HG02943 (cell line): ENCODE measurements around the gene FAM20C.
"Not testable (repeated sequence)": the region's sequence is repeated elsewhere in the genome, so short reads cannot be mapped to it uniquely, and the experiment has no call there.

Source experiments
- ATAC-seq: cut with Tn5 transposase; IDR thresholded peaks from one replicate; pipeline ENCODE4 v1.9.1; 2021; ENCODE audit warnings: mild to moderate bottlenecking, low read depth, moderate library complexity; ENCODE audit not compliant: unreplicated experiment

FAM20C gene

DNA sequence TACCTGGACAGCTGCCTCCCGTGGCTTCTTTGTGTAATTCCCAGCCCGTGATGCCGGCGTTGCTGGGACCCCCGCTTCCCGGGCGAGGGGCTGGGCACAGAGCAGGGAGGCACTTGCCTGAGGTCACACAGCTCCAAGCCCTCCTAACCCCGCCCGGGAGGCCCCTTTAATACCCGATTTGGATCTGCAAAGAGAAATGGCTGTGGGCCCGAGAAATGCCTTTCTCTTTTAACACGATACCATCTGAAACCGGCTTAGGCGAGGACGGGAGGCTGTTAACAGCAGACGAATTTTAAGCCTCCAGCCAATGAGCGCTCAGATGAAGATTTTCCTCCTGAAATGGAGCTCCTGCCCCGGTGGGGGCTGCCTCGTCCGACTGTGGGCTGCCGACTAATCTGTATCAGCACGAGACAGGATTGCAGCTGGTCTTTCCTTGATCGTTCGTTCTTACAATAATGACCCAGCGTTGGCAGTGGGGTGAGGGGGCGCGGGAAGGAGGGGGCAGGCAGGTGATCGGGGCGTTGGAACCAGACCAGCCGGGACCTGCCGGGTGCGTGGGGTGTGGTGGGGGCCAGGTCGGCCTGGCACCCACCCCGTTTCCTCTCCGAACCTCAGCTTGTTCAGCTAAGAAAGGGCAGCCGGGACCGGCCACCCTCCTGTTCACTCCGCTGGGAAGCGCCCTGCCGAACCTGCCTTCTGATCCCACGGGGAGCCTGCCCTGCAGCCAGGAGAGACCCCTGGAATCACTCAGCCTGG lies 61.4 kb downstream of the FAM20C start:
- ATAC-seq = no peak

DNA sequence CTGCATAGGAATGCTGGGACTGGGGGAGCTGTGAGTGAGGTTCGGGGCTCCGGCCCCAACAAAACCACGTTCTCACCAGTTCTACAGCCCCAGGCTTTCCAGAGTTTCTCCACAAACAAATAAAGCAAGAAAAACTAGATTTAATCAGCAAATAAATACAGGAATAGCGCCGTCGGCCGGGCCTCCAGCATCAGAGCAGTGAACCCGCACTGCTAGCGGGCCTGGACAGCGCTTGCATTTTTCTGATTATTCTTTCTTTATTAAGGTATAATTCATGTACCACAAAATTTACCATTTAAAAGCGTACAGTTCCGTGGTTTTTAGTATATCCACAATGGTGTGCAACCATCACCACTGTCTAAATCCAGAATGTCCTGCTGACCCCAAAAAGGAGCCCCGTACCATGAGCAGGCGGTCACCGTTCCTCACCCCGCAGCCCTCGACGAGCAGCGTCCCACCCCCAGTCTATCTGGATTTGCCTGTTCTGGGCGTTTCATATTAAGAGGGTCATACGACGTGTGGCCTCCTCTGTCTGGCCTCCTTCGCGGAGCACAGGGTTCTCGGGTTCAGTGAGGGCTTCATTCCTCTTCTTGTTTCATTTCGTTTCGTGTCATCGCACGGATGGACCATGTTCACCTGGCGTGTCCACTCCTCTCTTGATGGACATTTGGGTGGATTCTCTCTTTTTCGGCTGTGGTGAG lies 62.1 kb downstream of the FAM20C start:
- ATAC-seq = no peak

DNA sequence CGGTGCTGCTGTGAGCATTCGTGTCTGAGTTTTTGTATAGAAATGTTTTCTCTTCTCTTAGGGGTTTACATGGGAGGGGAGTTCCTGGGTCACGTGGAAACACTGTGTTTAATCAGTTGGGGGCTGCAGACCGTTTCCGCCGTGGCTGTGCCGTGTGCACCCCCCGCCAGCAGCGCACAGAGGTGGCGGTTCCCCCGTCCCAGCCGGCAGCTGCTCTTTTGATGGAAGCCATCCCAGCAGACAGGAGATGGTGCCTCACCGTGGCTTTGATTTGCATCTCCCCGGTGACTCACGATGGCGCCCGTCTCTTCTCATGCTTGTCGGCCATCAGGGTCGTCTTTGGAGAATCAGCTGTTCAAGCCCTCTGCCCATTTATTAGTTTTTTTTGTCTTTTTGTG lies 62.7 kb downstream of the FAM20C start:
- ATAC-seq = no peak

DNA sequence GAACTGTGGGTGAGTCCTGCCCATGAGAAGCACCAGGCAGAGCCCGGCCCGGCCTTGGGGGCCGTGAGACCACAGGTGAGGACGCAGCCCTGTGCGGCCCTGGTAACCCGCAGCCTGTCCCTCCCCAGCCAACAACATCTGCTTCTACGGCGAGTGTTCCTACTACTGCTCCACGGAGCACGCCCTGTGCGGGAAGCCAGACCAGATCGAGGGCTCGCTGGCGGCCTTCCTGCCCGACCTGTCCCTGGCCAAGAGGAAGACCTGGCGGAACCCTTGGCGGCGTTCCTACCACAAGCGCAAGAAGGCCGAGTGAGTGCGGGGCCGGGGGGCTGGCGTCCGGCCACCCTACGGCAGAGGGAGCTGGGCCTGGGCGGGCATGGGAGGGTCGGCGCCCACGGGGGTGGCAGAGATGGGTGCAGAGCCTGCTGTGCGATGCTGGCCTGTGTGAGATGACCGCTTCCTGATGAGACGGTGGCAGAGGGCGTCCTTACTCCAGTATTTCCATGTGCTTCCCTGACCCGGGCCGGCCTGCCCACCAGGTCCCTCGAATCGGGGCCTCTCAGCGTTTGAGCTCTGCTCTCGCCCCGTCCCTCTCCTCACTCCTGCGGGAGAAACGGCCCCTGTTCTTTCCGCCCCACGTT lies 63.5 kb downstream of the FAM20C start:
- ATAC-seq = no peak

GRCh38 chr7:256461-256940 lies 64.1 kb downstream of the FAM20C start:
- no peak for ATAC-seq

GRCh38 chr7:256981-257646 lies 64.7 kb downstream of the FAM20C start:
- ATAC-seq = no peak

GRCh38 chr7:257647-257992 lies 65.2 kb downstream of the FAM20C start:
- no peak for ATAC-seq

DNA sequence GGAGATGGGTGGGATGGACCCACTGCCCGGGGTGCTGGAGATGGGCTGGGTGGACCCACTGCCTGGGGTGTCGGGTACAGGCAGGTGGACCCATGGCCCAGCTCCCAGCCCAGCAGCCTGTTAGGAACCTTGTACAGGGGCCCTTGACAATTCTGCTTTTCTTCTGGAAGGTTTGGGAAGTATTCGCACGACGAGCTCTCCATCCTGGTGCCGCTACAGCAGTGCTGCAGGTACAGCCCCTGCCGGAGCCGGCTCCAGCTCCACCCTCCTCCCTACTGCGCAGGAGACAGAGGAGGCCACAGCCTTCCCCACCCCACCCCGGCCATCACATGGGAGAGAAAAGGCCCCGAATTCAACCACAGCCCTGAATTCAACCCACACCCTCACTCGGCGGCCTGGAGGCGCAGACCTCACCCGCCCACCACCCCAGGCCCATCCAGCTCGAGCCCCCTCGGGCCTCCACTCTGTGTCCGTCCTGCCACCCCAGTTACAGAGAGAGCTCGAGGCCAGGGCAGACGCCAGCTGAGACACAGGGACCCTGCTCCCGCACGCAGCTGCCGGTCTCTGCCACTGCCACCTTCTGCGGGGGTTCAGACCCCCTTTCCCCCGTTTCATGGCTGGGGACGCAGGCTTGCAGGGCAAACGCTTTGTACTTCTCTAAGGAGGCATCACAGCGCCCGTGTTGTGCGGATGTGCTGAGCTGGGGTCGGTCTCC lies 66.3 kb downstream of the FAM20C start:
- ATAC-seq = no peak

GRCh38 chr7:259191-259505 lies 66.8 kb downstream of the FAM20C start:
- no peak for ATAC-seq

DNA sequence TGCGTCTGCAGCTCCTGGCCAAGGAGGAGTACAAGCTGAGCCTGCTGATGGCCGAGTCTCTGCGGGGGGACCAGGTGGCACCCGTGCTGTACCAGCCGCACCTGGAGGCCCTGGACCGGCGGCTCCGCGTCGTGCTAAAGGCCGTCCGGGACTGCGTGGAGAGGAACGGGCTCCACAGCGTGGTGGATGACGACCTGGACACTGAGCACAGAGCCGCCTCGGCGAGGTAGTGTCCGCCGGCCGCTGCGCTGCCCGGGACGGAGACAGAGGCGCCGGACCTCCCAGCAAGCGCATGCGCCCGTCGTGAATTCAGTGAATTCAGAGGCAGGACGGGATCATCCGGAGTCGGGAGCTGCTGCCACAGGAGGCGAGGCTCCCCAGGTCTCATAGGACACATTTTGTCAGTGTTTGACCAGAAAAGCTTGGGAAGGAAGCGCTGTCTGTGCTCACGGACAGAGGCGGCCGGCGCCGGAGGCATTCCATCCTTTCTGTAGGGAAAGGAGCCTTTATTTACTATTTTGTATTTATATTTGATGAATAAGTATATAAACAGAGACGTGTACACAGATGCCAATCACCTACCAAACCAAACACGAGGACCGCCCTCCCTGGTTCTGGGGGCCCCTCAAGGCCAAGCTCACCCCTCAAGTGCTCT lies 67.5 kb downstream of the FAM20C start:
- no peak for ATAC-seq

- ATAC-seq = no peak
Observed at GRCh38 chr7:260441-261281, 68.3 kb downstream of the FAM20C start.

GRCh38 chr7:261341-262250 lies 69.2 kb downstream of the FAM20C start:
- no peak for ATAC-seq

DNA sequence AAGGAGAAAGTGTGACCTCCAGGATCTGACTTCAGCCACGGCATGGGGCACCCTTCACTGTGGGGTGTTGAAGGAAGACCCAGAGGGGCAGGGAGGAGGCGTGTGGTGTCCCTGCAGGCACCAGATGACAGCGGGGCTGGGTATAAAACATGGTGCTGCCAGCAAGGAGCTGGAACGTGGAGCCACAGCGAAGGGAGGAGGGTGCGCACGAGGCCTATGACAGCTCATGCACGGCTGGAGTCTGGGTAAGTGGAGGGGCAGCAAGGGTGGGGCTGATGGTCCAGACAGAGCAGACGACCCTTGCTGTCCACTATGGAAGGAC lies 69.8 kb downstream of the FAM20C start:
- ATAC-seq = no peak

DNA sequence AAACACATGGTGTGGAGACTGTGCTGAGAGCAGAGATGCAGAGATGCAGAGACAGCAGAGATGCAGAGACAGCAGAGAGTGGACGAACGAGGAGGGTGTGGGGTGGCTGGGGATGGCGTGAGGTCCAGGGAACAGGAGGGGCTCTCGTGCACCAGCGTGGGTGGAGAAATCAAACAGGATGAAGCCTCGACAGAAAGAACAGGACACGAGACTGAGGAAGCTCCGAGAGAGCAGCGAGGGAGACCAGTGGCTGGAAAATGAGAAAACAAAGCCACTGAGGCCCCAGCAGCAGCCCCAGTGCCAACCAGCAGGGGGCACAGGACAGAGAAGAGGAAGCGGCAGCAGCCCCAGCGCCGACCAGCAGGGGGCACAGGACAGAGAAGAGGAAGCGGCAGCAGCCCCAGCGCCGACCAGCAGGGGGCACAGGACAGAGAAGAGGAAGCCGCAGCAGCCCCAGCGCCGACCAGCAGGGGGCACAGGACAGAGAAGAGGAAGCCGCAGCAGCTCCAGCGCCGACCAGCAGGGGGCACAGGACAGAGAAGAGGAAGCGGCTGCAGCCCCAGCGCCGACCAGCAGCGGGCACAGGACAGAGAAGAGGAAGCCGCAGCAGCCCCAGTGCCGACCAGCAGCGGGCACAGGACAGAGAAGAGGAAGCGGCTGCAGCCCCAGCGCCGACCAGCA lies 70.4 kb downstream of the FAM20C start:
- ATAC-seq = not testable (repeated sequence)

GRCh38 chr7:263483-264351 lies 71.3 kb downstream of the FAM20C start:
- not testable (repeated sequence) for ATAC-seq

GRCh38 chr7:264541-265191 lies 72.3 kb downstream of the FAM20C start:
- no peak for ATAC-seq
